Neural progenitor cell (in vitro differentiated cells): ENCODE data around the gene KRTAP10-3. TPM values are rescaled to one million over a fixed set of nuclear protein-coding genes. Genes with fewer than 3 reads are reported as not detected.
A peak's percentile ranks its signal among the peaks of the same experiment; 100 is the strongest.
"Not testable (repeated sequence)": the region's sequence is repeated elsewhere in the genome, so short reads cannot be mapped to it uniquely, and the experiment has no call there.

Experiments used
- DNase-seq: peaks from one replicate; pipeline ENCODE4 v3.0.0-alpha.2; 2016; ENCODE audit warnings: low spot score
- H2AFZ ChIP-seq: fragments of 200-600 bp; sonication (generic); replicated peaks from 2 replicates; pipeline ENCODE4 v1.6.1; 2016; ENCODE audit warnings: antibody characterized with exemption
- H3F3A ChIP-seq: fragments of 200-600 bp; sonication (generic); 2 replicates; pipeline ENCODE4 v1.6.1; 2016; ENCODE audit warnings: antibody characterized with exemption, low read depth
- H3K27ac ChIP-seq: fragments of 200-600 bp; sonication (generic); 2 replicates; pipeline ENCODE4 v1.5.1; 2016; ENCODE audit warnings: mild to moderate bottlenecking
- H3K27me3 ChIP-seq: fragments of 200-600 bp; sonication (generic); 2 replicates; pipeline ENCODE4 v1.6.1; 2016; ENCODE audit warnings: mild to moderate bottlenecking, moderate library complexity
- H3K36me3 ChIP-seq: fragments of 200-600 bp; sonication (generic); 2 replicates; pipeline ENCODE4 v1.5.1; 2016
- H3K4me1 ChIP-seq: fragments of 200-600 bp; sonication (generic); 2 replicates; pipeline ENCODE4 v1.6.1; 2016; ENCODE audit warnings: mixed run types
- H3K4me2 ChIP-seq: fragments of 200-600 bp; sonication (generic); 2 replicates; pipeline ENCODE4 v1.6.1; 2016
- H3K4me3 ChIP-seq: fragments of 200-600 bp; sonication (generic); 2 replicates; pipeline ENCODE4 v1.5.1; 2016
- H3K79me2 ChIP-seq: fragments of 200-600 bp; sonication (generic); 2 replicates; pipeline ENCODE4 v1.6.1; 2016; ENCODE audit warnings: low read depth
- H3K9ac ChIP-seq: fragments of 200-600 bp; sonication (generic); 2 replicates; pipeline ENCODE4 v1.6.1; 2016
- H3K9me3 ChIP-seq: fragments of 200-600 bp; sonication (generic); 2 replicates; pipeline ENCODE4 v1.5.1; 2016; ENCODE audit warnings: low read depth
- H4K20me1 ChIP-seq: fragments of 200-600 bp; sonication (generic); 2 replicates; pipeline ENCODE4 v1.6.1; 2016; ENCODE audit warnings: low read depth
- H3K27ac Mint-ChIP-seq: 3 replicates; pipeline ENCODE4 v1.8.0; 2021; ENCODE audit warnings: mixed read lengths
- H3K27me3 Mint-ChIP-seq: 2 replicates; pipeline ENCODE4 v1.8.0; 2022; ENCODE audit warnings: low read depth, mild to moderate bottlenecking, inconsistent platforms, moderate library complexity, mixed read lengths; ENCODE audit not compliant: insufficient read depth
- H3K36me3 Mint-ChIP-seq: 3 replicates; pipeline ENCODE4 v1.8.0; 2021; ENCODE audit warnings: mixed read lengths
- H3K4me1 Mint-ChIP-seq: 3 replicates; pipeline ENCODE4 v1.8.0; 2021; ENCODE audit warnings: mixed read lengths
- H3K4me3 Mint-ChIP-seq: 3 replicates; pipeline ENCODE4 v1.8.0; 2021; ENCODE audit warnings: mild to moderate bottlenecking, moderate library complexity, mixed read lengths
- H3K9me3 Mint-ChIP-seq: 3 replicates; pipeline ENCODE4 v1.8.0; 2020; ENCODE audit warnings: mixed read lengths
- CTCF ChIP-seq: fragments of 200-600 bp; sonication (generic); IDR thresholded peaks from 2 replicates; pipeline ENCODE4 v1.5.1; 2017; ENCODE audit warnings: antibody characterized with exemption, mild to moderate bottlenecking
- EZH2 ChIP-seq: fragments of 200-600 bp; sonication (generic); IDR thresholded peaks from 2 replicates; pipeline ENCODE4 v1.6.1; 2017; ENCODE audit warnings: antibody characterized with exemption, mild to moderate bottlenecking, moderate library complexity
- EZH2phosphoT487 ChIP-seq: fragments of 200-600 bp; sonication (generic); IDR thresholded peaks from 2 replicates; pipeline ENCODE4 v1.6.1; 2017; ENCODE audit warnings: antibody characterized with exemption
- total RNA-seq: library from RNA; depleted of rRNA; stranded (reverse); fragments of >200 nt; gene quantifications from 2 replicates; pipeline ENCODE4 v1.2.3, GENCODE V29; 2015; ENCODE audit warnings: low replicate concordance

Gene KRTAP10-3
- total RNA-seq, 1 donor from 2014 or later, result not detected

- no peak for TF ChIP-seq CTCF
- TF ChIP-seq EZH2phosphoT487, result no peak
- no peak for TF ChIP-seq EZH2
- H3K4me1 Mint-ChIP-seq, result peaks cover 34% of the 10 kb centered on the region
- H3K36me3 ChIP-seq, result no peaks in the 10 kb centered on the region
- H3K4me3 ChIP-seq, result no peak within 1 kb of the TSS
- no peak within 1 kb of the TSS for H3K4me2 ChIP-seq
- H3K4me1 ChIP-seq, result peaks cover 24% of the 10 kb centered on the region
- H3K4me3 Mint-ChIP-seq, result peak within 1 kb of the TSS; percentile 37
- no peak within 1 kb of the TSS for H3K27ac ChIP-seq
- no peaks in the 10 kb centered on the region for H3K79me2 ChIP-seq
- H3K9me3 Mint-ChIP-seq, result peaks cover 14% of the 10 kb centered on the region
- no peaks in the 10 kb centered on the region for H3K27me3 ChIP-seq
- no peaks in the 10 kb centered on the region for H3K36me3 Mint-ChIP-seq
- no peak within 1 kb of the TSS for H3K9ac ChIP-seq
- peaks cover 4% of the 10 kb centered on the region for H3K9me3 ChIP-seq
- H3K27ac Mint-ChIP-seq, result peak within 1 kb of the TSS; percentile 91
- DNase-seq, result no peak
- peaks cover 9% of the 10 kb centered on the region for H3F3A ChIP-seq
- peaks cover 4% of the 10 kb centered on the region for H3K27me3 Mint-ChIP-seq
- no peak within 1 kb of the TSS for H2AFZ ChIP-seq
- H4K20me1 ChIP-seq, result no peaks in the 10 kb centered on the region
These were observed 7.1 kb downstream of the KRTAP10-3 start, which contains the start of gene KRTAP10-2 for GRCh38 chr21:44551340-44551961. Gene KRTAP10-2, minus strand, starts transcription at chr21:44551505. Its CDS starts 47 bp downstream, at chr21:44551458.

GRCh38 chr21:44550807-44551206 lies 7.8 kb downstream of the KRTAP10-3 start:
- H3F3A ChIP-seq, result peaks cover 9% of the 10 kb centered on the region
- Mint-ChIP-seq H3K27ac (peak overlapping the region; percentile 91), H3K36me3 (no peaks in the 10 kb centered on the region), H3K27me3 (peaks cover 4% of the 10 kb centered on the region), H3K4me1 (peaks cover 34% of the 10 kb centered on the region), H3K9me3 (peaks cover 14% of the 10 kb centered on the region), H3K4me3 (peak overlapping the region; percentile 37)
- H3K36me3 ChIP-seq, result no peaks in the 10 kb centered on the region
- H2AFZ ChIP-seq, result no peak overlapping the region
- H3K9ac ChIP-seq, result no peak overlapping the region
- H3K4me2 ChIP-seq, result no peak overlapping the region
- H3K9me3 ChIP-seq, result peaks cover 4% of the 10 kb centered on the region
- H3K4me1 ChIP-seq, result peaks cover 24% of the 10 kb centered on the region
- TF ChIP-seq CTCF (no peak), EZH2 (no peak), EZH2phosphoT487 (no peak)
- H3K4me3 ChIP-seq, result no peak overlapping the region
- no peaks in the 10 kb centered on the region for H3K79me2 ChIP-seq
- H3K27me3 ChIP-seq, result no peaks in the 10 kb centered on the region
- H4K20me1 ChIP-seq, result no peaks in the 10 kb centered on the region
- H3K27ac ChIP-seq, result no peak overlapping the region
- no peak for DNase-seq

- H3K27ac ChIP-seq, H2AFZ ChIP-seq, H3K27me3 ChIP-seq, H4K20me1 ChIP-seq, H3K4me3 ChIP-seq, H3F3A ChIP-seq, H3K4me2 ChIP-seq, H3K36me3 Mint-ChIP-seq, H3K79me2 ChIP-seq, H3K27me3 Mint-ChIP-seq, H3K9me3 ChIP-seq, H3K9ac ChIP-seq, H3K36me3 ChIP-seq, DNase-seq, H3K27ac Mint-ChIP-seq: not testable (repeated sequence)
- H3K4me1 Mint-ChIP-seq, result peaks cover 34% of the 10 kb centered on the region
- H3K4me1 ChIP-seq, result peaks cover 24% of the 10 kb centered on the region
- H3K4me3 Mint-ChIP-seq, result peak overlapping the region; percentile 37
- H3K9me3 Mint-ChIP-seq, result peaks cover 19% of the 10 kb centered on the region
These were observed 8.3 kb downstream of the KRTAP10-3 start for GRCh38 chr21:44550285-44550684.

GRCh38 chr21:44549525-44550211 lies 8.9 kb downstream of the KRTAP10-3 start:
- Histone ChIP-seq H3K36me3 (no peaks in the 10 kb centered on the region), H3K9ac (no peak overlapping the region), H3K27ac (peak overlapping the region; percentile 9), H3F3A (peaks cover 9% of the 10 kb centered on the region), H3K4me2 (peak overlapping the region; percentile 6), H3K27me3 (no peaks in the 10 kb centered on the region), H3K4me1 (peaks cover 24% of the 10 kb centered on the region), H3K9me3 (peaks cover 4% of the 10 kb centered on the region), H3K79me2 (no peaks in the 10 kb centered on the region), H3K4me3 (no peak overlapping the region), H4K20me1 (no peaks in the 10 kb centered on the region), H2AFZ (no peak overlapping the region)
- Mint-ChIP-seq H3K4me3 (no peak overlapping the region), H3K4me1 (peaks cover 34% of the 10 kb centered on the region), H3K27me3 (peaks cover 4% of the 10 kb centered on the region), H3K27ac (peak overlapping the region; percentile 93), H3K36me3 (no peaks in the 10 kb centered on the region), H3K9me3 (peaks cover 19% of the 10 kb centered on the region)
- no peak for DNase-seq
- TF ChIP-seq EZH2 (no peak), EZH2phosphoT487 (no peak), CTCF (no peak)
